Measurements from ENCODE around the gene ATG9B. TPM values are rescaled to one million over a fixed set of nuclear protein-coding genes. Genes with fewer than 3 reads are reported as not detected.
A peak's percentile ranks its signal among the peaks of the same experiment; 100 is the strongest.

Gene ATG9B
- total and polyA plus RNA-seq, 2 donors (not counting 3 experiments of a cell fraction or from before 2014, with no cell fraction given) = 0.04 TPM; not detected in 1

DNA sequence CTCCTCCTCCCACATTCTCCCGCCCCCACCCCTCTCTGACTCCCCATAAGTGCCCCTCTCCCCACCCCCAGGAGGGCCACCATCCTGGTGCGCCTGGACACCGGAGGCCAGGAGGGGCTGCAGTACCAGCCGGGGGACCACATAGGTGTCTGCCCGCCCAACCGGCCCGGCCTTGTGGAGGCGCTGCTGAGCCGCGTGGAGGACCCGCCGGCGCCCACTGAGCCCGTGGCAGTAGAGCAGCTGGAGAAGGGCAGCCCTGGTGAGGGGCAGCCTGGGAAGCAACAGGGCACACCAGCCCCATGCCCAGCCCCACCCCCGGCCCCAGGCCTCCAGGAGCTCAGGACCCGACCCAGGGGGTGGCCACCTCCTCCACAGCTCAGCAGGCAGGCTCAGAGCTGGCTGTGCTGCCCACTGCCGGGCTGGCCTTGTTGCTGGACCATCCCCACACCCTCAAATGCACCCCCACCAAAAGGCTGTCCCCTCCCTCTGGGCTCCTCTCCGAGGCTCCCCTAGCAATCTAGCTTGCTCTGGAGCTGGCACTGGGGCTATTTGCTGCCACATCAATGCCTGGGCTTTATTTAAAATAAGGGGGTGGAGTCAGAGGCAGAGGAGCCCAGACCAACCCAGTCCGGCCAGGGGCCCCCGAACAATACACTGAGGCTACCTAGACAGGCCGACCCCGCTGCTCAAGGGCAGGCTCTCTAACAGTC, 14.8 kb downstream of the ATG9B start:
- no peaks in the 10 kb centered on the region for H3K9me3 ChIP-seq (replicated peaks; ENCODE audit: control insufficient read depth, insufficient read depth, low read length)
- DNase-seq (ENCODE audit: low read depth, low spot score) (no peak), FAIRE-seq (no peak)
- H2AFZ ChIP-seq (ENCODE audit: low read depth, low read length) = no peak overlapping the region
- no peaks in the 10 kb centered on the region for H3K9me1 ChIP-seq (replicated peaks; ENCODE audit: control insufficient read depth, extremely low read depth, insufficient read depth, low read length)
- ChIA-PET POLR2A (no interaction called here), CTCF (interaction anchor here (1.0 to 9.4 kb wide), 14 partner anchors 9 to 111 kb away, joined by 3 to 107 read pairs (median 8); partner anchors contain the start of genes ATG9B and NOS3)
- intact Hi-C loops (cut with micrococcal nuclease) (no loop called here), dilution Hi-C loops (cut with MboI; ENCODE audit: extremely low pct_ligation_motif_present, low sequenced_read_pairs) (no loop called here)
- H3K4me2 ChIP-seq (ENCODE audit: insufficient read depth, low read length) = no peak overlapping the region
- no TSS peak for BruUV-seq (replicated peaks)
- no peak for TF ChIP-seq POLR2A (IDR thresholded peaks at IDR 0.05; ENCODE audit: low read depth, low read length)
- no peak for TF ChIP-seq MYC (IDR thresholded peaks at IDR 0.05; ENCODE audit: low read depth, low read length)
- TF ChIP-seq JUN (IDR thresholded peaks at IDR 0.05; ENCODE audit: borderline replicate concordance, insufficient read depth, insufficient read length, low read depth) = no peak
- TF ChIP-seq, protein P1, sequence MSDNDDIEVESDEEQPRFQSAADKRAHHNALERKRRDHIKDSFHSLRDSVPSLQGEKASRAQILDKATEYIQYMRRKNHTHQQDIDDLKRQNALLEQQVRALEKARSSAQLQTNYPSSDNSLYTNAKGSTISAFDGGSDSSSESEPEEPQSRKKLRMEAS (IDR thresholded peaks at IDR 0.05; ENCODE audit: insufficient read depth, insufficient read length) = no peak
- TF ChIP-seq GATA2 (IDR thresholded peaks at IDR 0.05; ENCODE audit: insufficient read depth, insufficient read length, low read depth, low read length) = no peak
- TF ChIP-seq, protein P2, sequence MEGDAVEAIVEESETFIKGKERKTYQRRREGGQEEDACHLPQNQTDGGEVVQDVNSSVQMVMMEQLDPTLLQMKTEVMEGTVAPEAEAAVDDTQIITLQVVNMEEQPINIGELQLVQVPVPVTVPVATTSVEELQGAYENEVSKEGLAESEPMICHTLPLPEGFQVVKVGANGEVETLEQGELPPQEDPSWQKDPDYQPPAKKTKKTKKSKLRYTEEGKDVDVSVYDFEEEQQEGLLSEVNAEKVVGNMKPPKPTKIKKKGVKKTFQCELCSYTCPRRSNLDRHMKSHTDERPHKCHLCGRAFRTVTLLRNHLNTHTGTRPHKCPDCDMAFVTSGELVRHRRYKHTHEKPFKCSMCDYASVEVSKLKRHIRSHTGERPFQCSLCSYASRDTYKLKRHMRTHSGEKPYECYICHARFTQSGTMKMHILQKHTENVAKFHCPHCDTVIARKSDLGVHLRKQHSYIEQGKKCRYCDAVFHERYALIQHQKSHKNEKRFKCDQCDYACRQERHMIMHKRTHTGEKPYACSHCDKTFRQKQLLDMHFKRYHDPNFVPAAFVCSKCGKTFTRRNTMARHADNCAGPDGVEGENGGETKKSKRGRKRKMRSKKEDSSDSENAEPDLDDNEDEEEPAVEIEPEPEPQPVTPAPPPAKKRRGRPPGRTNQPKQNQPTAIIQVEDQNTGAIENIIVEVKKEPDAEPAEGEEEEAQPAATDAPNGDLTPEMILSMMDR (IDR thresholded peaks at IDR 0.05; ENCODE audit: extremely low read depth in 1 of 2, insufficient read depth in 1 of 2, low read depth in 1 of 2, low read length in 2 of 2) = peak in 1 of 2 donors; percentile 16
- peaks cover 37% of the 10 kb centered on the region for H3K4me1 ChIP-seq (ENCODE audit: control insufficient read depth, extremely low read depth, insufficient read depth, low read length)
- no peaks in the 10 kb centered on the region for H3K27me3 ChIP-seq (ENCODE audit: control insufficient read depth in 2 of 2, insufficient read depth in 2 of 2, low read length in 2 of 2)
- no peaks in the 10 kb centered on the region for H4K20me1 ChIP-seq (replicated peaks; ENCODE audit: control insufficient read depth, extremely low read depth, insufficient read depth, low read length)
- no peak overlapping the region for H3K27ac ChIP-seq (ENCODE audit: insufficient read depth, low read depth, low read length)
- no peak overlapping the region for H3K9ac ChIP-seq (replicated peaks; ENCODE audit: extremely low read depth, insufficient read depth, low read length)
- no peak overlapping the region for H3K4me3 ChIP-seq (replicated peaks in 1 of 3; ENCODE audit: insufficient read depth in 1 of 3, low read depth in 1 of 3, low read length in 3 of 3)
- peaks cover 0 to 27% of the 10 kb centered on the region in 2 experiments for H3K36me3 ChIP-seq (ENCODE audit: control insufficient read depth in 2 of 2, extremely low read depth in 1 of 2, insufficient read depth in 2 of 2, low read length in 2 of 2)
- H3K79me2 ChIP-seq (ENCODE audit: control insufficient read depth, insufficient read depth, low read length) = no peaks in the 10 kb centered on the region
